Measurements from ENCODE around the gene ANKRD13D. TPM values are rescaled to one million over a fixed set of nuclear protein-coding genes. Genes with fewer than 3 reads are reported as not detected.

Gene ANKRD13D
- total and polyA plus RNA-seq, 2 experiments from 2014 or later, result 20.3 to 30.8 TPM

GRCh38 chr11:67306769-67307544, 17.9 kb downstream of the ANKRD13D start:
- ATAC-seq (no peak), DNase-seq (ENCODE audit: low spot score) (no peak)
- Mint-ChIP-seq H3K36me3 (ENCODE audit: low read depth) (no peaks in the 10 kb centered on the region), H3K27me3 (ENCODE audit: insufficient read depth, low read depth, poor library complexity) (peaks cover 11% of the 10 kb centered on the region), H3K27ac (no peak overlapping the region), H3K9me3 (no peaks in the 10 kb centered on the region), H3K4me1 (peaks cover 3% of the 10 kb centered on the region; the same call in 1 of the 3 replicates), H3K4me3 (no peak overlapping the region)
- H3K27me3 ChIP-seq (ENCODE audit: insufficient read depth), result no peaks in the 10 kb centered on the region
- no peaks in the 10 kb centered on the region for H3K79me2 ChIP-seq (replicated peaks; ENCODE audit: insufficient read depth)
- H3K4me2 ChIP-seq, result no peak overlapping the region
- H2AFZ ChIP-seq, result no peak overlapping the region
- H3K36me3 ChIP-seq (ENCODE audit: insufficient read depth), result no peaks in the 10 kb centered on the region
- no peaks in the 10 kb centered on the region for H3K9me2 ChIP-seq (ENCODE audit: insufficient read depth)
- no peak overlapping the region for H3K4me3 ChIP-seq
- no peak for TF ChIP-seq ETS1 (IDR thresholded peaks at IDR 0.05)
- no peak for TF ChIP-seq CREB1 (CRISPR knock-in tag; IDR thresholded peaks at IDR 0.05; ENCODE audit: low read depth)
- no peak for TF ChIP-seq JUNB (IDR thresholded peaks at IDR 0.05; ENCODE audit: unreplicated experiment)
- no peak for TF ChIP-seq ZNF114 (CRISPR knock-in tag; IDR thresholded peaks at IDR 0.05)
- TF ChIP-seq POLR2AphosphoS5 (IDR thresholded peaks at IDR 0.05; ENCODE audit: low read depth), result no peak
- no peak for TF ChIP-seq STAT1 (IDR thresholded peaks at IDR 0.05; ENCODE audit: unreplicated experiment)
- TF ChIP-seq ZNF331 (CRISPR knock-in tag; IDR thresholded peaks at IDR 0.05; ENCODE audit: low read depth), result no peak
- no peak for TF ChIP-seq EZH2phosphoT487 (IDR thresholded peaks at IDR 0.05; ENCODE audit: unreplicated experiment)
- TF ChIP-seq EZH2 (IDR thresholded peaks at IDR 0.05; ENCODE audit: low read depth, unreplicated experiment), result no peak
- no peak for TF ChIP-seq NANOG (IDR thresholded peaks at IDR 0.05; ENCODE audit: borderline replicate concordance)
- no peak for TF ChIP-seq ZNF462 (CRISPR knock-in tag; IDR thresholded peaks at IDR 0.05)
- TF ChIP-seq REST (IDR thresholded peaks at IDR 0.05; ENCODE audit: unreplicated experiment), result no peak
- no peak for TF ChIP-seq CTCF (conservative IDR thresholded peaks at IDR 0.05; ENCODE audit: low read depth in 2 of 2)
- no peak overlapping the region for H3K27ac ChIP-seq (ENCODE audit: low read depth)
- peaks cover 4% of the 10 kb centered on the region; the same call in 1 of the 2 replicates for H3F3A ChIP-seq (replicated peaks; ENCODE audit: low read depth)
- peaks cover 9% of the 10 kb centered on the region; the same call in 1 of the 2 replicates for H3K4me1 ChIP-seq (ENCODE audit: insufficient read depth)
- H4K20me1 ChIP-seq (replicated peaks; ENCODE audit: insufficient read depth), result no peaks in the 10 kb centered on the region
